HG03521 (cell line): Measurements from ENCODE around the gene SNX4.
"Not testable (repeated sequence)": the region's sequence is repeated elsewhere in the genome, so short reads cannot be mapped to it uniquely, and the experiment has no call there.

Experiments used
- ATAC-seq: cut with Tn5 transposase; IDR thresholded peaks from one replicate; pipeline ENCODE4 v1.9.1; 2021; ENCODE audit warnings: mild to moderate bottlenecking, moderate library complexity; ENCODE audit not compliant: unreplicated experiment

The SNX4 gene

DNA sequence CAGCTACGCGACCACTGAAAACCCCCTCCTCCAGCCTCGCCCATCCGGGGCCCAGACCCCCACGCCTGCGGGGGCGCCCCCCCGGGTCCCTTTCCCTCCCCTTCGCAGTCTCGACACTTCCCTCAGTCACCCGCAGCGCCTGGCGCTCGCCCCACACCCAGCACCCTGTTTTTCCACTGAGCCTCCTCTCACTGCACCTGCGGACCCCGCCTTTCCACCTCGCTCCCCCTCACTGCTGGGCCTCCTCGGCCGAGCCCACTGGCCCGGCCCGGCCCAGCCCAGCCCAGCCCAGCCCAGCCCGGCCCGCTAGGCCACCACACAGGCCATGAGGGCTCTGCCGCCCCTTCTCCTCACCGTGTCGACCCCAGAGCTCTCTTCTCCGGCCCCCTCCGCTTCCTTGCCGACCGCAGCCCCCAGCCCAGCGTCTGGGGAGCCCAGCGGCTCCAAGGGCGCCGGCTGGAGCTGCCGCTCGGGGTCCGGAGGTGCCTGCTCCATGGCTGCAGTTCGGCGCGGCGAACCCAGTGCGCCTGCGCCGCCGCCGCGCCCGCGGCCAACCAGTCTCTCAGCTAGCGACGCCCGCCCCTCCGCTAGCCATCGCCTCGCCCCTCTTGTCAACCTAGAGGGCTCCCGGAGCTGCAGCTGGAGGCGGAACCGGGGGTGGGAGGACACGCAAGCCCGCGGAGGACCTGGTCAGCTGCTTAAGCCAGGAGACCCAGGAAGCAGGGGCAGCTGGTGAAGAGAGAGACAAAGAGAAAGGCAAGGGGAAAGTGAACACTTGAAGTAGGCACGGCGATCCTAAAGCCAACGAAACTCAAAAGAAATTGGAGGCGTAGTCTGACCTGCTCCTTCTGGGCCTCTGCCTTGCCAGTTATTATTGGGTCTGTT, at the start of gene SNX4:
Gene SNX4, minus strand, starts transcription at position 525 of the 885 bp plus-strand sequence. Its CDS starts 30 bp downstream, at position 495.
- peak; percentile 88 for ATAC-seq

GRCh38 chr3:125556314-125556713, 36.3 kb upstream of the SNX4 start:
- ATAC-seq, result no peak

DNA sequence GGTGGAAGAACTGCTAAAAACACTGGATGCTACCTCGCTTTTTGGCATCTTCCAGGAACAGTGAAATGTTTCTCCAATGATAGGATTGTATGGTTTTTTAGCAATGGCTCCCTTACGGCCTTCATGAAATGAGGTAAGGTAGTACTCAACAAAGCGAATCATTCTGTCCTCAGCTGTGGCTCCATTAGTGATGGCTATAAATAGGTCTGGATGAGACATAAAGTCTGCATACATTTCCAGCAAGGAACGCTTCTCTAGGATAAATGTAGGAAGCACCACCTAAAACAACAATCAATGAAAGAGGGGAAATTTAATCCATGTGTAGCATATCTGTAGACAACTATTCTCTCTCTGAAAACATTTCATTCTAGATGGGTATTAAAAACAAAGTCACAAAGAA, 32.4 kb upstream of the SNX4 start:
- ATAC-seq, result no peak

GRCh38 chr3:125528920-125529319, 8.9 kb upstream of the SNX4 start:
- ATAC-seq, result no peak

- no peak for ATAC-seq
These were observed 5.2 kb upstream of the SNX4 start for GRCh38 chr3:125525153-125525552.

DNA sequence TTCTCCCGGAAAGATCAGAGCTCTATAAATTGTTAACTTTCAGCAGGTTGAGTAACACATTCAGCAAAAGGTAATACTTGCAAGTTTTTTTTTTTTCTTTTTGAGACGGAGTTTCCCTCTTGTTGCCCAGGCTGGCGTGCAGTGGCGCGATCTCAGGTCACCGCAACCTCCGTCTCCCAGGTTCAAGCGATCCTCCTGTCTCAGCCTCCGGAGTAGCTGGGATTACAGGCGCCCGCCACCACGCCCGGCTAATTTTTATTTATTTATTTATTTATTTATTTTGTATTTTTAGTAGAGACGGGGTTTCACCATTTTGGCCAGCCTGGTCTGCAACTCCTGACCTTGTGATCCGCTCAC, 539 bp upstream of the SNX4 start:
- not testable (repeated sequence) for ATAC-seq

GRCh38 chr3:125515421-125515820, 4.6 kb downstream of the SNX4 start:
- no peak for ATAC-seq

DNA sequence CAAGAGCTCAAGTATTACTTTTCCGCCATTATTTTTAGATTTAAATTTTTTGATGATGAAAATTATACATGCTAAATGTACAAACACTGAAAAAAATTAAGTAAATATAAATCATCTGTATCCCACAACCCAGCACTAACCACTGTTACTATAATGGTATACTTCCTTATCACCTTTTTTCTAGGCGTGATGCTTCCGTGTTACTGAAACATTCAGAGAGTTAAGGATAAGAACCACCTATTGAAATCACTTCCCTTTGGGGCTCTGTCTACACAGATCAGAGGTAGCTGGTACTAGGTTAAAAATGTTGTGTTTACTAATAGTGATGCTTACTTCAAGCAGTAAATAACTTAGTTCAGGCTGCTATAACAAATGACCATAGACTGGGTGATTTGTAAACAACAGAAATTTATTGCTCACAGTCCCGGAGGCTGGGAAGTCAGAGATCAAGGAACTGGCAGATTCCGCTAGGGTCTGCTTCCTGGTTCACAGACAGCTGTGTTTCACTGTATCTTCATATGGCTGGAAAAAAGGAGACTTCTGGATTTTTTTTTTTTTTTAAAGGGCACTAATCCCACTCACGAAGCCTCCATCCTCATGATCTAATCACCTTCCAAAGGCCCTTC, 6.4 kb downstream of the SNX4 start:
- ATAC-seq, result no peak

DNA sequence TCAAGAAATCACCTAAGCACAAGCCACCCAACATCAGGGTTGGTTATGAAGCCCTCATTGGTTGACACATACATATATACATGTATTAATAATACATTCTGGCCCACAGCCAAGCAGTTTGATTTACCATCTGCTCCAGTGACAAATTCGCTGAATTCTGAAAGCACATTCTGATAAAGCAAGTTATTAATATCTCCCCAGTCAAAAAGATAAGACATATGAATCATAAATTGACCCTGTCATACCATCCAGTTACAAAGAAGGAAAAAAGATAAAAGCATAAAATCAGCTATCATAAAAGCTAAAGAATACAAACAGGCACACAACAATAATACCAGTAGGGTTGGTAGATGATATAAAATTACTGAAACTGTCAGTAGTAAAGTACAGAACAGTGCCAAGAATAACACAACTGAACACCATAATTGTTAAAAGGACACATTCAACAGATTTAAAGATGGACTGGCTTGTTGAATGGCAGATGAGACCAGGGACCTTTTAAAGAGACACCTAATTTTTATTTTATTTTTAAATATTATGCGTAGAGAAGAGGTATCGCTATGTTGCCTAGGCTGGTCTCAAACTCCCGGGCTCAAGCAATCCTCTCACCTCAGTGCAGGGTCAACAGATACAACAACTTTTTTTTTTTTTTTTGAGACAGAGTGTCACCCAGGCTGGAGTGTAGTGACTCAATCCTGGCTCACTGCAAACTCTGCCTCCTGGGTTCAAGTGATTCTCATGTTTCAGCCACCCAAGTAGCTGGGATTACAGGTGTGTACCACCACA, 7.7 kb downstream of the SNX4 start:
- no peak for ATAC-seq

DNA sequence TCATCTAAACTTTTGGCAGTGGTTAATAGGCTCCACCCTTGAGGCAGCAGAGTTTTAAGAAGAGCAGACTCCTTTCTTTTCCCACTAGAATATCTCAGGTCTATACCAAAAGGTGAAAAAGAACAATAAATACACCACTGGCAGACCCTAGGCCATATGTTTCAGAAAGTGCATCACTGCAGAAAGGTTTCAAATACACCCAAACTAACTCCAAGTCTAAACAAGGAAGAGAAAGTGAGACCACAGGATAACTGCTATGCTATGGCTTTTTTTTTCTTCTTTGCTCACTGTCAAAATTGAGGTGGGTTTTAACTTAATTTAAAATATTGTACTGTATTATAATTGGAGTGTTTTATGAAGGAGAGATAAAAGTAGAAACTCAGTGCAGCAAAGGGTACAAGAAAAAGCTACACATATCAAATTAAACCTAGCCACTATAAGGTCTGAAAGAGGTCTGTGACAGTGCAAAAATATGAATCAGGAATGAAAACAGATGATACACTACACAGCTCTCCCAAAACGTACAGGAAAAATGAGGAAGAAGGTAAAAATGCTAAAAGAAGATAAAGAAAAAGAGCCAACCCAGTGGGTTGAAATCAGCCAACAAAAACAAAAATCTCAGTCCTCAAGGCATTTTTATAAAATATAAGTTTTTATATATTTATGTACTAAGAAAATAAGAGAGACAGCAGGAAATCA, 8.4 kb downstream of the SNX4 start:
- no peak for ATAC-seq

DNA sequence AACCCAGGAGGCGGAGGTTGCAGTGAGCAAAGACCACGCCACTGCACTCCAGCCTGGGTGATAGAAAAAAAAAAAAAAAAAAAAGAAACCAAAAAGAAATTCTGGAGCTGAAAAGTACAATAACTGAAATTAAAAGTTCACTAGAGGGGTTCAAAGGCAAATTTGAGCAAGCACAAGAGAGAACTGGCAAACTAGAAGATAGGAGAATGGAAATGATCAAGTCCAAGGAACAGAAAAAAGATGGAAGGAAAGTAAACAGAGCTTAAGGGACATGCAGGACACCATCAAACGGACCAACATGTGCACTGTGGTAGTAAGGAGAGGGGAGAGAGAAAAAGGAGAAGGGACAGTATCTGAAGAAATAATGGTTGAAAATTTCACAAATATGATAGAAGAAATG, 12.9 kb downstream of the SNX4 start:
- ATAC-seq, result no peak

GRCh38 chr3:125498630-125499029, 21.4 kb downstream of the SNX4 start:
- ATAC-seq, result no peak

DNA sequence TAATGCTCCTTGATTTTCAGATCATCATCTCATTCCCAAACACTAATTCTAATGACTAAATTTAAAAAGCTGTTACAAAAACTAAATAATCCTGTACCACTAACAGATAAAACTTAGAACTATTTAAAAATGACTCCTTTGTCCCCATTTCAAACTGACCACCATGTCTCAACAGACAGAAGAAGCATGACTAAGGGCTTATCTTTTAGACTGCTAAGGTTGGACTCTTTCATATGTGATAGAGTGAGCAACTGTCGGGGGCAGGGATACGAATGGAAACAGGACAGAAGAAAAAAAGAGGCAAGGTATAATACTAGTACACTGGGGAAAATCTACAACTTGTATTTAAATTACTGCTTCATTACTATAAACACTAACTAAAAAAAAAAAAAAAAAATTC, 23.3 kb downstream of the SNX4 start:
- no peak for ATAC-seq

DNA sequence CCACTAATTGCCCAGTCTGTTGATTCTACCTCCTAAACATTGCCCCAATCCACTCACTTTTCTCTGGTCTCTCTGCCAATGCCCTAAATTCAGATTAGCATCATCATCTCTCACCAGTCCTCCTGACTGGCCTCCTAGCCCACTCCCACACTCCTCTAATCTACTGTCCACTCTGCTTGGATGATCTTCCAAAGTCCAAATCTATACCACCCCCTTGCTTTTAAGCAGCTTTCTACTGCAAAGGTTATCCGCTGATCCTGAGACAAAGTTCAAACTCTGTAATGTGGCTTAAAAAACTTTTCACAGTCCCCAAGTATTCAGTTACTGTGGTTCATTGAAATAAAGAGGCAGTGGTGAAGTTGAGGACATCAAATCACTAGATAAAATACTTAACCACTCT, 37.6 kb downstream of the SNX4 start:
- no peak for ATAC-seq

DNA sequence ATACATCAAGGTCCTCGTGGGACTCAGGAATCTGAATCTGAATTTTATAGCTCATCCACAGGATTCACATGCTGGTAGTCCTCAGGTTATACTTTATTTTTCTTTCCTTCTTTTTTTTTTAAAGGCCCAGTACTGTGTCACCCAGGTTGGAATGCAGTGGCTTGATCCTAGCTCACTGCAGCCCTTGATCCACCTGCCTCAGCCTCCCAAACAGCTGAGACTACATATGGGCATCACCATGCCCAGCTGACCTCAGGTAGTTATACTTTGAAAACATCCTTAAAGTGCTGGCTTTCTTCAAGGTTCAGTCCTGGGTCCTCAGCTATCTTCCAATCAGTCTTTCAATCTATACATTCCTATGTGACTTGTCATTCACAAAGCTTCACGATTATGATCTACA, 38.2 kb downstream of the SNX4 start:
- no peak for ATAC-seq

DNA sequence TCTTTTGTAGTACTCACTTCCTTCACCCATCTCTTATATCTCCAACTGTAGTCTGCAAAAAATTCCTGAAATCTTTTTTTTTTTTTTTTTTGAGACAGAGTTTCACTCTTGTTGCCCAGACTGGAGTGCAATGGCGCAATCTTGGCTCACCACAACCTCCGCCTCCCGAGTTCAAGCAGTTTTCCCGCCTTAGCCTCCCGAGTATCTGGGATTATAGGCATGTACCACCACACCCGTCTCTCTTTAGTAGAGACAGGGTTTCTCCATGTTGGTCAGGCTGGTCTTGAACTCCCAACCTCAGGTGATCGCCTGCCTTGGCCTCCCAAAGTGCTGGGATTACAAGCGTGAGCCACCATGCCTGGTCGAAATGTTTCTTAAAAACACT, 38.6 kb downstream of the SNX4 start:
- not testable (repeated sequence) for ATAC-seq

DNA sequence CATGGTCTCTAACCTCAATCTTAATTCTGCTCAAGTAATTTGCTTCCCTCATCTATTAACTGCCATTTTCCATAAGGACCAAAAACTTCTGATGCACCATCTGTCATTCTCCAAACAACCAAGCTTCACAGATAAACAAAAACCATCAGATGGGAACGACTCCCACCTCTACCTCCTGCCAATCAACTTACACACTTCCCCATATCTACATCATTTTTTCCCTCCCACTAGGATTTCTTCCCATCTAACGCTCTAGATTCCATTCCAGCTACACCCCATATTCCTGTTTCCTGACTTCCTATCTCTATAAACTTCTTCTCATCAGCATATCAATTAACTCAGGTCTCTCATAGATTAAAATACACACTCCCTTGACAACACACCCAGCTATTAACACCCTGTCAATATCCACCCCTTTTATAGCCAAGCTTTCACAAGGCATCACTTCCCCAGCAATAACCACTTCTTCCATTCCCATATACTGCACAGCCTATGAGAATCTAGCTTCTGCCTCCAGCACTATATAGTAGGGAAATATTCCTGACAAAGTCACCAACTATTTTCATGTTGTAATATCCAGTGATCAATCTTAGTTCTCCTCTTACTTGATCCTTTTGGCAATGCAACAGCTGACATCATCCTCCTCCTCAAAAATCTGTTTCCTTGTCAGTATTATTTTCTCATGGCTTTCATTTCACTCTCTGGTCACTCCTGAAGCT, 39.2 kb downstream of the SNX4 start:
- ATAC-seq, result no peak

- ATAC-seq, result no peak
These were observed 40.9 kb downstream of the SNX4 start for GRCh38 chr3:125479091-125479490.

DNA sequence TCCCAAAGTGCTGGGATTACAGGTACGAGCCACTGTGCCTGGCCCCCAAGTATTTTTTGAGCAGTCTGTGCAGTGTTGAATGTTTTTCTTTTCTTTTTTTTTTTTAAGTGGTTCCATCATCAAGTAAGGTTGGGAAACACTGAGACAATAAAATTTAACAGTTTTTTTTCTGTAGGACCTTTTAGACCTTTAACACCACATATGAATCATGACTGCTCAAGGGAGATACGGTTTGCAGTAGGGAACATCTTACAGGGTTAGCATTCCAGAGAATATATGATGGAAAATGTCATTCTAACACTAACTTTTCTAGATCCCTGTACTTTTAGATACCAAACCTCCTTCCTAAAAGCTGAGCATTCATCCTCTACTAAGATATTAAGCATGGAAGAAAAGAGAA, 41.7 kb downstream of the SNX4 start:
- ATAC-seq, result no peak

DNA sequence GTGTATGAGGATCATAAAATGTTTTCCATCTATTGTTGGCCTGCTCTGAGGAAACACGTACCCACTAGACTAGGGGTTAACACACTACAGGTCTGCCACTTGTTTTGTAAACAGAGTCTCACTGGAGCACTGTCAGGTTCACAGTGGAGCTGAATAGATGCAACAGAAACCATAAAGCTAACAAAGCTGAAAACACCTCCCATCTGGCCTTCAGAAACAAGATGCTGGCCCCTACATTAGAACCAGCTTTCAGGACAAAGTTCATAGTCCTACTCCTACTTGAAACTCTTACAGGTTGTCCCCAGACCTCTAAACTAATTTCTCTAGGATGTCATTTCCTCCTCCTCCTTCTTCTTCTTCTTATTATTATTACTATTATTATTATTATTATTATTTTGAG, 42.3 kb downstream of the SNX4 start:
- ATAC-seq, result no peak

- ATAC-seq, result no peak
These were observed 49.3 kb downstream of the SNX4 start for GRCh38 chr3:125470671-125471070.
